ENCODE data around the gene FIS1. TPM values are rescaled to one million over a fixed set of nuclear protein-coding genes. Genes with fewer than 3 reads are reported as not detected.
A peak's percentile ranks its signal among the peaks of the same experiment; 100 is the strongest.

Gene FIS1
- total RNA-seq, 4 donors from 2014 or later = 319 to 467 (median 364) TPM

DNA sequence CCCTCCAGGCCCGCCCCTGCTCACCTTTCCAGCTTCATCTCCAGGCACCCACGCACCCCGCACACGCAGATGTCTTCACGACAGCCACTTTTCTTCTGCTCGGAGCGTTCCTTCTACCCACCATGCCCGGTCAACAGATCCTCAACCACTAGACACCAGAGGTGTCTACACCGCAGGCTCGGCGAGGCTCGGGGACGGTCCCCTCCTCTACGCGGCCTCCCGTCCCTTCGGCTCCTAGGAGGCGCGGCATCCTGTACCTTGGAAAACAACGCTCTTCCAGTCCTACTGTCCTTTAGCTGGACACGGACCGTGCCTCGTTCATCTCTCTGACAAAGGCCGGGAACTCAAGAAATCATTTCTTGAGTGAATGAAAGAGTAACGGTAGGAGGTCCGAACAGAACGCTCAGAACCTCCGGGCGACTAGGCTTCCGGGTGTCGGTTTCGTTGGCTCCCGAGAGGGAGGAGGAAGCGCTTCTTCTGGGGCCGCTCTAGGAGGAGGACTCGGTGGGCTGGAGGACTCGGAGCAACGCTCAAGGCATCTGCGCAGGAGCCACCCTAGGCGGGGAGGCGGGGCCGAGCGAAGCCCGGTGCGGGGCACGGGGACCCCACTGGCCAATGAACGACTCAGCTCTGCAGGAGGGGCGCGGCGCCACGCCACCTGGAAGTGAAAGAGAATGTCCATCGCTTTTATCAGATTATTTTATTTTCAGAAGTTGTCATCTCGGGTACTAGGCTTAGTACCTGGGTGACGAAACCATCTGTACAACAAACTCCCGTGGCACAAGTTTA lies 7.2 kb upstream of the FIS1 start:
- ATAC-seq (peak; percentile 99 to 100), DNase-seq (peak; percentile 94 to 96)
- intact Hi-C loops (cut with DNase I; ENCODE audit: low total_unique reads) (loop anchor here (1.0 to 10.0 kb wide), 4 partner anchors 8 to 577 kb away; partner anchors contain the start of genes GNB2 and ZNHIT1), in situ Hi-C loops (cut with MboI; ENCODE audit: low sequenced_read_pairs in 4 of 4) (no loop called here)
- peak overlapping the region; percentile 80 to 91 (median 90) for H3K4me3 ChIP-seq
- H3K9me3 ChIP-seq = no peaks in the 10 kb centered on the region
- H3K36me3 ChIP-seq = peaks cover 0 to 13% of the 10 kb centered on the region in 2 donors
- H3K27me3 ChIP-seq = peaks cover 0 to 4% (median 0%) of the 10 kb centered on the region in 3 donors
- peak overlapping the region; percentile 73 to 84 (median 81) for H3K27ac ChIP-seq
- H3K4me1 ChIP-seq = peaks cover 14 to 15% of the 10 kb centered on the region in 2 donors
- TF ChIP-seq, protein P1, sequence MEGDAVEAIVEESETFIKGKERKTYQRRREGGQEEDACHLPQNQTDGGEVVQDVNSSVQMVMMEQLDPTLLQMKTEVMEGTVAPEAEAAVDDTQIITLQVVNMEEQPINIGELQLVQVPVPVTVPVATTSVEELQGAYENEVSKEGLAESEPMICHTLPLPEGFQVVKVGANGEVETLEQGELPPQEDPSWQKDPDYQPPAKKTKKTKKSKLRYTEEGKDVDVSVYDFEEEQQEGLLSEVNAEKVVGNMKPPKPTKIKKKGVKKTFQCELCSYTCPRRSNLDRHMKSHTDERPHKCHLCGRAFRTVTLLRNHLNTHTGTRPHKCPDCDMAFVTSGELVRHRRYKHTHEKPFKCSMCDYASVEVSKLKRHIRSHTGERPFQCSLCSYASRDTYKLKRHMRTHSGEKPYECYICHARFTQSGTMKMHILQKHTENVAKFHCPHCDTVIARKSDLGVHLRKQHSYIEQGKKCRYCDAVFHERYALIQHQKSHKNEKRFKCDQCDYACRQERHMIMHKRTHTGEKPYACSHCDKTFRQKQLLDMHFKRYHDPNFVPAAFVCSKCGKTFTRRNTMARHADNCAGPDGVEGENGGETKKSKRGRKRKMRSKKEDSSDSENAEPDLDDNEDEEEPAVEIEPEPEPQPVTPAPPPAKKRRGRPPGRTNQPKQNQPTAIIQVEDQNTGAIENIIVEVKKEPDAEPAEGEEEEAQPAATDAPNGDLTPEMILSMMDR (IDR thresholded peaks at IDR 0.05 in 4 of 5, conservative IDR thresholded peaks at IDR 0.05 in 1 of 5) = no peak
- TF ChIP-seq POLR2A (IDR thresholded peaks at IDR 0.05) = peak; percentile 12 to 46

DNA sequence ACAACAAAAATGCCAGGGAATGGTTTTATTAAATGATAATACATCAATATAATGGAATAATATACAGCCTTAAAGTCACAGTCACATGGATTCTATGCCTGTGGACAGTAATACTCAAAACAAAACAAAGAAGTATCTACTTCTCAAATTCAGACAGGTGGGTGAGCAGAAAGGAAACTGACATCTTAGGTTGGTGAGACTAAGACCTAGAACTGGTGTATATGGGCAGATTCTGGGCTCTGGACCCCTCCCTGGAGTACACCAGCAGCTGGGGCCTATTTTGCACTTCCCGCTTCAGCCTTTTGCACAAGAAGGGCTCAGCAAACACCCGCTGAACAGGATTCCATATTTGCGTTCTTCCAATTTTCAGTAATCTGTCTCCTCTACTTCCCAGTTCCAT lies 5.4 kb upstream of the FIS1 start:
- no peaks in the 10 kb centered on the region for H3K9me3 ChIP-seq
- DNase-seq (no peak), ATAC-seq (no peak)
- in situ Hi-C loops (cut with MboI; ENCODE audit: low sequenced_read_pairs in 4 of 4) (no loop called here), intact Hi-C loops (cut with DNase I; ENCODE audit: low total_unique reads) (loop anchor here (10.0 kb wide), 1 partner anchor 576 kb away; the partner anchor contains the start of gene GNB2)
- peaks cover 20 to 22% of the 10 kb centered on the region in 2 donors for H3K4me1 ChIP-seq
- no peak overlapping the region for H3K27ac ChIP-seq
- no peaks in the 10 kb centered on the region for H3K27me3 ChIP-seq
- no peak overlapping the region for H3K4me3 ChIP-seq
- peaks cover 0 to 13% of the 10 kb centered on the region in 2 donors for H3K36me3 ChIP-seq
- TF ChIP-seq, protein P1 (IDR thresholded peaks at IDR 0.05 in 4 of 5, conservative IDR thresholded peaks at IDR 0.05 in 1 of 5) = no peak
- no peak for TF ChIP-seq POLR2A (IDR thresholded peaks at IDR 0.05)

DNA sequence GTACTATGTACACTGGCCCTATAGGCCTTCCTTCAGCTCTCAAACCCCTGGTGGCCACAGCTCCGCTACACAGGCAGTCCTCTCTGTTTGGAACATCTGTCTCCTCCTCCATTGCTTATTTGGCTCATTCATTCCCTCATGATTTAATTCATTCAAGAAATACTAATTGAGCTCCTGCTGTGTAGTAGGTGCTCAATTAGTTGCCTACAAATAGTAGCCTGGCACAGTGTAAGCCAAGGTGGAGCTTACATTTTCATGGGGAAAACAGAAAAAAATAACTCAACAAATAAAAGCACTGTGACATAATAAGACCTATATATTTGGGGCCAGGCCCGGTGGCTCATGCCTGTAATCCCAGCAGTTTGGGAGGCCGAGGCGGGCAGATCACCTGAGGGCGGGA lies 3.4 kb upstream of the FIS1 start:
- H3K4me3 ChIP-seq = no peak overlapping the region
- no peaks in the 10 kb centered on the region for H3K27me3 ChIP-seq
- H3K27ac ChIP-seq = no peak overlapping the region
- H3K9me3 ChIP-seq = no peaks in the 10 kb centered on the region
- peaks cover 0 to 13% of the 10 kb centered on the region in 2 donors for H3K36me3 ChIP-seq
- intact Hi-C loops (cut with DNase I; ENCODE audit: low total_unique reads) (loop anchor here (10.0 kb wide), 1 partner anchor 353 kb away; the partner anchor contains the start of gene ACHE), in situ Hi-C loops (cut with MboI; ENCODE audit: low sequenced_read_pairs in 4 of 4) (no loop called here)
- H3K4me1 ChIP-seq = peaks cover 30 to 32% of the 10 kb centered on the region in 2 donors
- TF ChIP-seq, protein P1 (IDR thresholded peaks at IDR 0.05 in 4 of 5, conservative IDR thresholded peaks at IDR 0.05 in 1 of 5) = no peak
- no peak for TF ChIP-seq POLR2A (IDR thresholded peaks at IDR 0.05)
- ATAC-seq (no peak), DNase-seq (no peak)

DNA sequence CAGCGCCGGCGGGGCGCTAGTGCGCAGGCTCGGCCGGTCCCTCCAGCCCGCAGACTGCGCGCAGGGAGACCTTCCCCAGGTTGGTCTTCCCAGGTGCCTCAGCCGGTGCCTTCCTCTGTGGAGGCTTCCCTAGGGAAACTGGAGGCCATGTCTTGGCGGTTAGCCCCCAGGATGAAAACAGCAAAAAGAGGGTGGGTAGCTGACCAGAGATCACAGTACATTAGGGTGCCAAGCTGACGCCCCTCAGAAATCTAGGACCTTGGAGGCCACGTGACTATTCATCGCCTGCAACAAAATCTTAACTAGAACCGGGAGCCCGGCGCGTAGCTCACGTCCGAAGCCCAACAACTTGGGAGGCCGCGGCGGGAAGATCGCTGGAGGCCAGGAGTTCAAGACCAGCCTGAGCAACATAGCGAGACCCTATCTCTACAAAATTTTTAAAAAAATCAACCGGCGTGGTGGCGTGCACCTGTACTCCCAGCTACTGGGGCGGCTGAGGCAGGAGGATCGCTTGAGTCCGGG lies 327 bp upstream of the FIS1 start:
- intact Hi-C loops (cut with DNase I; ENCODE audit: low total_unique reads) = loop anchor here (2.0 to 10.0 kb wide), 2 partner anchors 76 to 350 kb away; partner anchors contain the start of genes ACHE and IFT22
- in situ Hi-C loops (cut with MboI; ENCODE audit: low sequenced_read_pairs in 4 of 4) = no loop called here
- H3K27ac ChIP-seq = peak overlapping the region; percentile 95 to 100 (median 97)

More for the DNA sequence above, 327 bp upstream of the FIS1 start:
- Histone ChIP-seq H3K4me1 (peaks cover 39 to 43% of the 10 kb centered on the region in 2 donors), H3K4me3 (peak overlapping the region; percentile 78 to 83 (median 80)), H3K27me3 (no peaks in the 10 kb centered on the region), H3K9me3 (no peaks in the 10 kb centered on the region), H3K36me3 (peaks cover 0 to 20% of the 10 kb centered on the region in 2 donors)
- no peak for DNase-seq
- no peak for ATAC-seq
- TF ChIP-seq, protein P1 (IDR thresholded peaks at IDR 0.05 in 4 of 5, conservative IDR thresholded peaks at IDR 0.05 in 1 of 5) = no peak
- TF ChIP-seq POLR2A (IDR thresholded peaks at IDR 0.05) = peak in 1 of 2 donors; percentile 3

Measured in gastrocnemius medialis (tissue), 4 donors.